ENCODE results near the gene NHP2. TPM values are rescaled to one million over a fixed set of nuclear protein-coding genes. Genes with fewer than 3 reads are reported as not detected.

Gene NHP2
- polyA plus RNA-seq, 1 donor from 2014 or later = 332 TPM

DNA sequence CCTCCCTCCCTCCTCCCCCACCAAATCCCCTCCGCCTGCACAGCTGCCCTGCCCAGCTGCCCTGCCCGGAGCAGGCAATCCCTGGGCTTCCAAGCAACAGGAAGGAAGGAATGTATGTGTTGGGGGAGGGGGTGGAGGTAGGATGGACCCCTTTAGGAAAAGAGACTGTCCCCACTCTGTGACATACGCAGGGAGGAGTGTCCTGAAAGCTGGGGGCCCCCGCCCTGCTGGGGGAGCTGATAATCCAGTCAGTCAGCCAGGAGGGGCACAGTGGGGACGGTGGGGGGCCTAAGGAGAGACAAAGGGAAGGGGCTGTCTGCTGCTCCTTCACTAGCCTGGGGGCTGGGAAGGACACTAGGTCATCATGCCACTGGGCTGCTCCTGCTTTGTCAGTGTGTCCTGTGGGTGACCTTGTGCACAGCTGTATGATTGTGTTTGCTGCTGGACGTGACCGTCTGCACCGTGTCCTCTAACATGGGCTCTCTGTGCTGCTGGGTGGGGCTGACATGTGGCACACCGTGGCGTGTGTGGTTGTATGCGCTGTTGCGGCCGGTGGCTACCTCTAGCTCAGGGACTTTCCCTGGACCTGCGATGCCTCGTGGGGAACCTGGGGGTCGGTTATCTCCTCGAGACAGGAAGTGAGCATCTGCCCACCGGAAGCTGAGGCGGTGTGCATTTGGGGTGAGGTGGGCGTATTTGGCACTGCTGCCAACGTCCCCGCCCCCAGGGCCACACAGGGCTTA, 37.4 kb downstream of the NHP2 start:
- H3K9me3 ChIP-seq (ENCODE audit: low read length) = no peaks in the 10 kb centered on the region
- no peaks in the 10 kb centered on the region for H3K36me3 ChIP-seq (ENCODE audit: insufficient read depth, low read length)
- H3K27ac ChIP-seq (ENCODE audit: low read length) = no peak overlapping the region
- no peaks in the 10 kb centered on the region for H3K27me3 ChIP-seq (ENCODE audit: insufficient read depth, low read depth, low read length)
- H4K20me1 ChIP-seq (ENCODE audit: insufficient read depth) = no peaks in the 10 kb centered on the region
- H3F3A ChIP-seq (ENCODE audit: insufficient read depth, low read length, poor library complexity, severe bottlenecking) = no peaks in the 10 kb centered on the region
- no peaks in the 10 kb centered on the region for H3K79me2 ChIP-seq (replicated peaks; ENCODE audit: insufficient read depth, low read length)
- H3K9ac ChIP-seq (ENCODE audit: low read length) = no peak overlapping the region
- H2AFZ ChIP-seq (ENCODE audit: low read depth, low read length) = no peak overlapping the region
- H3K9me2 ChIP-seq (ENCODE audit: insufficient read depth, low read length) = no peaks in the 10 kb centered on the region
- peak overlapping the region; percentile 79 for H3K4me3 ChIP-seq (ENCODE audit: low read length)
- no peak overlapping the region for H3K4me2 ChIP-seq (ENCODE audit: low read length)
- no peak for TF ChIP-seq EZH2 (IDR thresholded peaks at IDR 0.05; ENCODE audit: borderline replicate concordance, insufficient read depth, low read length, poor library complexity, severe bottlenecking)
- TF ChIP-seq EP300 (conservative IDR thresholded peaks at IDR 0.05; ENCODE audit: poor library complexity, severe bottlenecking) = no peak
- TF ChIP-seq, protein P1, sequence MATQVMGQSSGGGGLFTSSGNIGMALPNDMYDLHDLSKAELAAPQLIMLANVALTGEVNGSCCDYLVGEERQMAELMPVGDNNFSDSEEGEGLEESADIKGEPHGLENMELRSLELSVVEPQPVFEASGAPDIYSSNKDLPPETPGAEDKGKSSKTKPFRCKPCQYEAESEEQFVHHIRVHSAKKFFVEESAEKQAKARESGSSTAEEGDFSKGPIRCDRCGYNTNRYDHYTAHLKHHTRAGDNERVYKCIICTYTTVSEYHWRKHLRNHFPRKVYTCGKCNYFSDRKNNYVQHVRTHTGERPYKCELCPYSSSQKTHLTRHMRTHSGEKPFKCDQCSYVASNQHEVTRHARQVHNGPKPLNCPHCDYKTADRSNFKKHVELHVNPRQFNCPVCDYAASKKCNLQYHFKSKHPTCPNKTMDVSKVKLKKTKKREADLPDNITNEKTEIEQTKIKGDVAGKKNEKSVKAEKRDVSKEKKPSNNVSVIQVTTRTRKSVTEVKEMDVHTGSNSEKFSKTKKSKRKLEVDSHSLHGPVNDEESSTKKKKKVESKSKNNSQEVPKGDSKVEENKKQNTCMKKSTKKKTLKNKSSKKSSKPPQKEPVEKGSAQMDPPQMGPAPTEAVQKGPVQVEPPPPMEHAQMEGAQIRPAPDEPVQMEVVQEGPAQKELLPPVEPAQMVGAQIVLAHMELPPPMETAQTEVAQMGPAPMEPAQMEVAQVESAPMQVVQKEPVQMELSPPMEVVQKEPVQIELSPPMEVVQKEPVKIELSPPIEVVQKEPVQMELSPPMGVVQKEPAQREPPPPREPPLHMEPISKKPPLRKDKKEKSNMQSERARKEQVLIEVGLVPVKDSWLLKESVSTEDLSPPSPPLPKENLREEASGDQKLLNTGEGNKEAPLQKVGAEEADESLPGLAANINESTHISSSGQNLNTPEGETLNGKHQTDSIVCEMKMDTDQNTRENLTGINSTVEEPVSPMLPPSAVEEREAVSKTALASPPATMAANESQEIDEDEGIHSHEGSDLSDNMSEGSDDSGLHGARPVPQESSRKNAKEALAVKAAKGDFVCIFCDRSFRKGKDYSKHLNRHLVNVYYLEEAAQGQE (IDR thresholded peaks at IDR 0.05; ENCODE audit: borderline replicate concordance) = no peak
- TF ChIP-seq MXI1 (conservative IDR thresholded peaks at IDR 0.05; ENCODE audit: poor library complexity, severe bottlenecking) = no peak
- TF ChIP-seq POLR2AphosphoS5 (IDR thresholded peaks at IDR 0.05) = no peak
- TF ChIP-seq SMC3 (conservative IDR thresholded peaks at IDR 0.05; ENCODE audit: poor library complexity) = no peak
- TF ChIP-seq TAF1 (IDR thresholded peaks at IDR 0.05; ENCODE audit: low read depth) = no peak
- TF ChIP-seq, protein P2, sequence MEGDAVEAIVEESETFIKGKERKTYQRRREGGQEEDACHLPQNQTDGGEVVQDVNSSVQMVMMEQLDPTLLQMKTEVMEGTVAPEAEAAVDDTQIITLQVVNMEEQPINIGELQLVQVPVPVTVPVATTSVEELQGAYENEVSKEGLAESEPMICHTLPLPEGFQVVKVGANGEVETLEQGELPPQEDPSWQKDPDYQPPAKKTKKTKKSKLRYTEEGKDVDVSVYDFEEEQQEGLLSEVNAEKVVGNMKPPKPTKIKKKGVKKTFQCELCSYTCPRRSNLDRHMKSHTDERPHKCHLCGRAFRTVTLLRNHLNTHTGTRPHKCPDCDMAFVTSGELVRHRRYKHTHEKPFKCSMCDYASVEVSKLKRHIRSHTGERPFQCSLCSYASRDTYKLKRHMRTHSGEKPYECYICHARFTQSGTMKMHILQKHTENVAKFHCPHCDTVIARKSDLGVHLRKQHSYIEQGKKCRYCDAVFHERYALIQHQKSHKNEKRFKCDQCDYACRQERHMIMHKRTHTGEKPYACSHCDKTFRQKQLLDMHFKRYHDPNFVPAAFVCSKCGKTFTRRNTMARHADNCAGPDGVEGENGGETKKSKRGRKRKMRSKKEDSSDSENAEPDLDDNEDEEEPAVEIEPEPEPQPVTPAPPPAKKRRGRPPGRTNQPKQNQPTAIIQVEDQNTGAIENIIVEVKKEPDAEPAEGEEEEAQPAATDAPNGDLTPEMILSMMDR (IDR thresholded peaks at IDR 0.05; ENCODE audit: poor library complexity, severe bottlenecking) = no peak
- TF ChIP-seq RAD21 (conservative IDR thresholded peaks at IDR 0.05) = no peak

GRCh38 chr5:178115814-178116142, 37.9 kb downstream of the NHP2 start:
- no peak overlapping the region for H3K9ac ChIP-seq (ENCODE audit: low read length)
- H3K4me2 ChIP-seq (ENCODE audit: low read length) = no peak overlapping the region
- H3K36me3 ChIP-seq (ENCODE audit: insufficient read depth, low read length) = no peaks in the 10 kb centered on the region
- H3F3A ChIP-seq (ENCODE audit: insufficient read depth, low read length, poor library complexity, severe bottlenecking) = no peaks in the 10 kb centered on the region
- H3K79me2 ChIP-seq (replicated peaks; ENCODE audit: insufficient read depth, low read length) = no peaks in the 10 kb centered on the region
- H3K4me3 ChIP-seq (ENCODE audit: low read length) = peak overlapping the region; percentile 79
- no peaks in the 10 kb centered on the region for H3K9me2 ChIP-seq (ENCODE audit: insufficient read depth, low read length)
- no peaks in the 10 kb centered on the region for H3K9me3 ChIP-seq (ENCODE audit: low read length)
- H3K27ac ChIP-seq (ENCODE audit: low read length) = no peak overlapping the region
- H2AFZ ChIP-seq (ENCODE audit: low read depth, low read length) = no peak overlapping the region
- TF ChIP-seq, protein P1 (IDR thresholded peaks at IDR 0.05; ENCODE audit: borderline replicate concordance) = no peak
- TF ChIP-seq POLR2AphosphoS5 (IDR thresholded peaks at IDR 0.05) = no peak
- no peaks in the 10 kb centered on the region for H3K27me3 ChIP-seq (ENCODE audit: insufficient read depth, low read depth, low read length)
- H4K20me1 ChIP-seq (ENCODE audit: insufficient read depth) = no peaks in the 10 kb centered on the region
